ENCODE data around the gene PCSK2. TPM values are rescaled to one million over a fixed set of nuclear protein-coding genes. Genes with fewer than 3 reads are reported as not detected.

PCSK2 gene
- total RNA-seq, 1 donor from 2014 or later: 0.74 TPM

DNA sequence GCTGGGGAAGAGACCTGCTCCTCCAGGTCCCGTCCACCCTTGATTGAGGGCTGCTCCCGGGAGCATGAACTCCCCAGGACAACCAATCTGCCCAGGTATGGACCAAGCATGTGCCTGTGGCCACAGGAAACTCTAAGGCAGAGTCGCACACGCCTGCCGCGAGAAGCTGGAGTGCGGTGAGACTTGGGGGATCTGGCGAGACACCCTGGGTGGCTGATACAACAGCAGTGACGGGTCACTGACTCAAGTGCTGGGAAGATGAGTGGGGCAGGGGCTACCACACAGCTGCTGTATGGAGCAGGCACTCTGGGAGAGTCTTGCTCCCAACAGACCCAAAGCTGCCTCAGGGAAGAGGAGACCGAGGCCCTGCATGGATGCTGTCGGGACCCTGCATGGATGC is 264.2 kb downstream of the PCSK2 start:
- H3K4me1 ChIP-seq: no peaks in the 10 kb centered on the region
- no peak overlapping the region for H3K4me3 ChIP-seq
- no peaks in the 10 kb centered on the region for H3K36me3 ChIP-seq
- intact Hi-C loops (cut with micrococcal nuclease): no loop called here
- TF ChIP-seq, protein P1, sequence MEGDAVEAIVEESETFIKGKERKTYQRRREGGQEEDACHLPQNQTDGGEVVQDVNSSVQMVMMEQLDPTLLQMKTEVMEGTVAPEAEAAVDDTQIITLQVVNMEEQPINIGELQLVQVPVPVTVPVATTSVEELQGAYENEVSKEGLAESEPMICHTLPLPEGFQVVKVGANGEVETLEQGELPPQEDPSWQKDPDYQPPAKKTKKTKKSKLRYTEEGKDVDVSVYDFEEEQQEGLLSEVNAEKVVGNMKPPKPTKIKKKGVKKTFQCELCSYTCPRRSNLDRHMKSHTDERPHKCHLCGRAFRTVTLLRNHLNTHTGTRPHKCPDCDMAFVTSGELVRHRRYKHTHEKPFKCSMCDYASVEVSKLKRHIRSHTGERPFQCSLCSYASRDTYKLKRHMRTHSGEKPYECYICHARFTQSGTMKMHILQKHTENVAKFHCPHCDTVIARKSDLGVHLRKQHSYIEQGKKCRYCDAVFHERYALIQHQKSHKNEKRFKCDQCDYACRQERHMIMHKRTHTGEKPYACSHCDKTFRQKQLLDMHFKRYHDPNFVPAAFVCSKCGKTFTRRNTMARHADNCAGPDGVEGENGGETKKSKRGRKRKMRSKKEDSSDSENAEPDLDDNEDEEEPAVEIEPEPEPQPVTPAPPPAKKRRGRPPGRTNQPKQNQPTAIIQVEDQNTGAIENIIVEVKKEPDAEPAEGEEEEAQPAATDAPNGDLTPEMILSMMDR (IDR thresholded peaks at IDR 0.05; ENCODE audit: borderline replicate concordance): no peak
- DNase-seq: no peak
- H3K27me3 ChIP-seq (ENCODE audit: low read depth): peaks cover under 1% of the 10 kb centered on the region
- H3K27ac ChIP-seq (replicated peaks): no peak overlapping the region
- no peaks in the 10 kb centered on the region for H3K9me3 ChIP-seq (replicated peaks)

DNA sequence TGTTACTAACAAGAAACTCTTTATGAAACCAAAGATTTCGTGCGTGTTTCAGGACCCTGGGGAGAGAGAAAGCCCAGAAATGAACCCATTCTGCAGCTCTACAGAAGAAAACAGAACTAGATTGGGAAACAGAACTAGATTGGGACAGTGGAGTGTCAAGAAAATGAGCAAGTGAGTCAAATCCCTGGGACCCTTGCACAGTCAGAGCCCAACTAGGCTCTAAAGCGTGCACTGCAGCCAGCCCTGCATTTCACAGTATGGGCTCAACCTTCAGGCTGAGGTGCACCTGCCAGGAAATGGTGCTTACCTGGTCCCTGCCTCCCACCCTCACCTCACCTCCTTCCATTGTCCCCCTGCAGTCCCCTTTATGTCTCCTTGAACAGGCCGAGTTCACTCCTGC is 264.6 kb downstream of the PCSK2 start:
- no peak overlapping the region for H3K4me3 ChIP-seq
- intact Hi-C loops (cut with micrococcal nuclease): no loop called here
- H3K4me1 ChIP-seq: no peaks in the 10 kb centered on the region
- no peaks in the 10 kb centered on the region for H3K27me3 ChIP-seq (ENCODE audit: low read depth)
- H3K27ac ChIP-seq (replicated peaks): no peak overlapping the region
- DNase-seq: no peak
- TF ChIP-seq, protein P1 (IDR thresholded peaks at IDR 0.05; ENCODE audit: borderline replicate concordance): no peak
- no peaks in the 10 kb centered on the region for H3K36me3 ChIP-seq
- H3K9me3 ChIP-seq (replicated peaks): no peaks in the 10 kb centered on the region

DNA sequence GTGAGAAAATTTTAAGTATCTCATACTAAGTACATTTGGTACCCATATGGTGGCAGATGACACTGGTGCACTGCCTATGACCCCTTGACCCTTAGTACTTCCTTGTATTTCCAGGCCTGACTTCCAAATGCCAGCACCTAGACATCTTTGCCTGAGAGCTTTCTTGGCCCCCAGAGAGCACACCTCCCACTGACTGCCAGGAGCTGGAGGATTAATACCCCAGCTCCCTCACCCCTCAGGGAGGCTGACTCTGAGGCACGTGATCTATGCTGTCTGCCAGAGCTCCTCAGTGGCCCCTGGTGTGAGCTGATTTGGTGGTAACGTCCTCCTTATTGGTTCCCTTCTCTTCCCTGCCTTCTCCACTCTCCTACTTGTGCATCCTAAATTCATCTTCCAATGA is 266.3 kb downstream of the PCSK2 start:
- TF ChIP-seq, protein P1 (IDR thresholded peaks at IDR 0.05; ENCODE audit: borderline replicate concordance): no peak
- Histone ChIP-seq H3K9me3 (replicated peaks) (no peaks in the 10 kb centered on the region), H3K4me3 (no peak overlapping the region), H3K27me3 (ENCODE audit: low read depth) (no peaks in the 10 kb centered on the region), H3K36me3 (no peaks in the 10 kb centered on the region), H3K4me1 (peaks cover 5% of the 10 kb centered on the region), H3K27ac (replicated peaks) (no peak overlapping the region)
- DNase-seq: no peak
- intact Hi-C loops (cut with micrococcal nuclease): no loop called here

DNA sequence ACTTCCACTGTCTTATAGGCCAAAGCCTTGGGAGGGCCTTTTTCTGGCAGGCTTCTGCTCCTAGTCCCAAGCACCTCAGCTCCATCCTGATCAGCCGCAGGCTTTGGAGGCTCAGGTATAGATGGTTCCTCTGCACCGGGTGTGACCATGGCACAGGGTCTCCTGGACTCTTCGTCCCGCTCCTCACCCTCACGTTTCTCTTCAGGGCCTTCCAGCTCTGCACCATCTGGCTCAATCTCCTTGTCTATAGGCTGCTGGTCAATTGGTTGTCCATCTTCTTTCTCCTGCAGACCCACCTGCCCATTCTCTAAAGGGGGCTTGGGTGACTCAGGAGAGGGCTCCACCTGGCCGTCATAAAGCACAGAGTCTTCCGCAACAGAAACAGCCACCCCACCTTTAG is 267.4 kb downstream of the PCSK2 start:
- TF ChIP-seq, protein P1 (IDR thresholded peaks at IDR 0.05; ENCODE audit: borderline replicate concordance): no peak

DNA sequence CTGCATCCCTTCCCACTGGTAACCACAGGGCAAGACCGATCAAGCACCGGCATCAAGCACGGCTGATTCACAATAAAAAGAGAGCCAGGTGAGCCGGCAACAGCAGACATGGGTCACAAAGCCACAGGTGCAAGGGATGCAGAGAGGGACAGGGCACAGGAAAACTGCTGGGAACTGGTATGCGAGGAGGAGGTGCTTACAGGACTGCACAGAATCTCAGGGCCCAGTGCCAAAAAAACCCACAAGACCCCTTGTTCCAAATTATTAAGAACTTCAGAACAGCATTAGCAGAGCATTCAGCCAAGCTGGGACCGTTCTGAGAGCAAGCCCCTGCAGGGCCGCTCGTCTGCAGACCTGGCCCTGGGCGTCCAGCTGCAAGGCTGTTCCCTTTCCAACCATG is 269.0 kb downstream of the PCSK2 start:
- Histone ChIP-seq H3K9me3 (replicated peaks) (no peaks in the 10 kb centered on the region), H3K4me1 (peaks cover 5% of the 10 kb centered on the region), H3K27ac (replicated peaks) (no peak overlapping the region), H3K36me3 (no peaks in the 10 kb centered on the region), H3K27me3 (ENCODE audit: low read depth) (peaks cover 2% of the 10 kb centered on the region), H3K4me3 (no peak overlapping the region)
- DNase-seq: no peak
- TF ChIP-seq, protein P1 (IDR thresholded peaks at IDR 0.05; ENCODE audit: borderline replicate concordance): no peak
- intact Hi-C loops (cut with micrococcal nuclease): no loop called here

More for the DNA sequence above, 267.4 kb downstream of the PCSK2 start:
- Histone ChIP-seq H3K27me3 (ENCODE audit: low read depth) (no peaks in the 10 kb centered on the region), H3K27ac (replicated peaks) (no peak overlapping the region), H3K4me3 (no peak overlapping the region), H3K4me1 (peaks cover 5% of the 10 kb centered on the region), H3K9me3 (replicated peaks) (no peaks in the 10 kb centered on the region), H3K36me3 (no peaks in the 10 kb centered on the region)
- DNase-seq: no peak
- intact Hi-C loops (cut with micrococcal nuclease): no loop called here
